Activated gamma-delta T cell treated with anti-CD3 and anti-CD28 coated beads, Interleukin-2, amount 50 U/mL, for 16 hours (primary cell): Measurements from ENCODE around the gene KLHL7.
A peak's percentile ranks its signal among the peaks of the same experiment; 100 is the strongest.
"Not testable (repeated sequence)": the region's sequence is repeated elsewhere in the genome, so short reads cannot be mapped to it uniquely, and the experiment has no call there.

Experiments used
- DNase-seq: peaks from one replicate; pipeline ENCODE4 v3.0.0-alpha.2; 2020; ENCODE audit warnings: low read depth

KLHL7 gene

GRCh38 chr7:23108995-23109394 lies 3.4 kb downstream of the KLHL7 start:
- DNase-seq: no peak

- no peak for DNase-seq
Measured at GRCh38 chr7:23109470-23109869, 3.9 kb downstream of the KLHL7 start.

- DNase-seq: no peak
Measured at GRCh38 chr7:23114896-23115295, 9.3 kb downstream of the KLHL7 start.

- DNase-seq: no peak
Measured at GRCh38 chr7:23115991-23116390, 10.4 kb downstream of the KLHL7 start.

GRCh38 chr7:23117841-23118240 lies 12.3 kb downstream of the KLHL7 start:
- no peak for DNase-seq

GRCh38 chr7:23120106-23120505 lies 14.5 kb downstream of the KLHL7 start:
- no peak for DNase-seq

- DNase-seq: no peak
Measured at GRCh38 chr7:23121165-23121564, 15.6 kb downstream of the KLHL7 start.

GRCh38 chr7:23123007-23123406 lies 17.4 kb downstream of the KLHL7 start:
- DNase-seq: no peak

- DNase-seq: no peak
Measured at GRCh38 chr7:23123465-23123864, 17.9 kb downstream of the KLHL7 start.

GRCh38 chr7:23129036-23129435 lies 23.5 kb downstream of the KLHL7 start:
- DNase-seq: no peak

GRCh38 chr7:23131799-23132198 lies 26.2 kb downstream of the KLHL7 start:
- DNase-seq: not testable (repeated sequence)

- DNase-seq: no peak
Measured at GRCh38 chr7:23133797-23134196, 28.2 kb downstream of the KLHL7 start.

GRCh38 chr7:23135755-23136154 lies 30.2 kb downstream of the KLHL7 start:
- no peak for DNase-seq

- DNase-seq: no peak
Measured at GRCh38 chr7:23136216-23136615, 30.6 kb downstream of the KLHL7 start.

GRCh38 chr7:23157679-23158078 lies 52.1 kb downstream of the KLHL7 start:
- DNase-seq: no peak

GRCh38 chr7:23158546-23158945 lies 53.0 kb downstream of the KLHL7 start:
- DNase-seq: no peak

- no peak for DNase-seq
Measured at GRCh38 chr7:23161482-23161881, 55.9 kb downstream of the KLHL7 start.

GRCh38 chr7:23164846-23165245 lies 59.3 kb downstream of the KLHL7 start:
- DNase-seq: no peak

GRCh38 chr7:23165316-23165715 lies 59.7 kb downstream of the KLHL7 start:
- no peak for DNase-seq

GRCh38 chr7:23167691-23168090 lies 62.1 kb downstream of the KLHL7 start:
- no peak for DNase-seq

GRCh38 chr7:23168111-23168885 lies 62.7 kb downstream of the KLHL7 start:
- no peak for DNase-seq

GRCh38 chr7:23175938-23176337 lies 70.4 kb downstream of the KLHL7 start:
- DNase-seq: no peak

GRCh38 chr7:23181684-23182553 lies 76.3 kb downstream of the KLHL7 start, which contains the start of gene NUP42:
Gene NUP42, plus strand, starts transcription at chr7:23182048. Its CDS starts 38 bp downstream, at chr7:23182086.
- peak; percentile 90 for DNase-seq
